ENCODE measurements around the gene PCDHGC4. TPM values are rescaled to one million over a fixed set of nuclear protein-coding genes. Genes with fewer than 3 reads are reported as not detected.

The PCDHGC4 gene
- total RNA-seq, 1 donor from 2014 or later, result not detected

GRCh38 chr5:141511771-141512325 is 27.0 kb downstream of the PCDHGC4 start:
- intact Hi-C loops (cut with micrococcal nuclease), result loop anchor here (1.0 to 5.0 kb wide), 6 partner anchors 37 to 192 kb away; partner anchors contain the start of genes PCDHGA10, PCDHGA11, PCDHGA4 and PCDHGB2
- peaks cover 31% of the 10 kb centered on the region for H3K4me1 Mint-ChIP-seq
- H3K9me3 Mint-ChIP-seq, result no peaks in the 10 kb centered on the region
- no peak for DNase-seq
- peaks cover 16% of the 10 kb centered on the region for H3K36me3 Mint-ChIP-seq (ENCODE audit: low read depth)
- no peak overlapping the region for H3K4me3 Mint-ChIP-seq
- H3K27ac Mint-ChIP-seq, result no peak overlapping the region
- no peaks in the 10 kb centered on the region for H3K27me3 Mint-ChIP-seq

GRCh38 chr5:141512390-141512910 is 27.6 kb downstream of the PCDHGC4 start:
- intact Hi-C loops (cut with micrococcal nuclease), result loop anchor here (1.0 to 5.0 kb wide), 6 partner anchors 38 to 192 kb away; partner anchors contain the start of genes PCDHGA10, PCDHGA11, PCDHGA4 and PCDHGB2
- Mint-ChIP-seq H3K27me3 (no peaks in the 10 kb centered on the region), H3K4me1 (peaks cover 31% of the 10 kb centered on the region)

GRCh38 chr5:141512911-141513626 is 28.2 kb downstream of the PCDHGC4 start:
- peak overlapping the region; percentile 89 for H3K27ac Mint-ChIP-seq
- H3K4me1 Mint-ChIP-seq, result peaks cover 31% of the 10 kb centered on the region
- DNase-seq, result peak; percentile 77
- peaks cover 22% of the 10 kb centered on the region for H3K36me3 Mint-ChIP-seq (ENCODE audit: low read depth)
- no peaks in the 10 kb centered on the region for H3K9me3 Mint-ChIP-seq
- intact Hi-C loops (cut with micrococcal nuclease), result loop anchor here (1.0 to 5.0 kb wide), 7 partner anchors 8 to 193 kb away; partner anchors contain the start of genes PCDHGA10, PCDHGA11, PCDHGA4 and PCDHGB2
- H3K4me3 Mint-ChIP-seq, result peak overlapping the region; percentile 84
- H3K27me3 Mint-ChIP-seq, result no peaks in the 10 kb centered on the region

More at GRCh38 chr5:141512390-141512910, 27.6 kb downstream of the PCDHGC4 start:
- Mint-ChIP-seq H3K36me3 (ENCODE audit: low read depth) (peaks cover 19% of the 10 kb centered on the region), H3K9me3 (no peaks in the 10 kb centered on the region), H3K27ac (peak overlapping the region; percentile 87), H3K4me3 (peak overlapping the region; percentile 84)
- DNase-seq, result peak; percentile 95

GRCh38 chr5:141513627-141514329 is 28.9 kb downstream of the PCDHGC4 start:
- Mint-ChIP-seq H3K27ac (peak overlapping the region; percentile 89), H3K4me3 (peak overlapping the region; percentile 84)

GRCh38 chr5:141514330-141515133 is 29.7 kb downstream of the PCDHGC4 start:
- intact Hi-C loops (cut with micrococcal nuclease), result loop anchor here (1.0 to 5.0 kb wide), 4 partner anchors 48 to 188 kb away; partner anchors contain the start of genes PCDHGA10, PCDHGA4 and PCDHGB2
- H3K27ac Mint-ChIP-seq, result peak overlapping the region; percentile 89

More at GRCh38 chr5:141513627-141514329, 28.9 kb downstream of the PCDHGC4 start:
- H3K9me3 Mint-ChIP-seq, result no peaks in the 10 kb centered on the region
- no peaks in the 10 kb centered on the region for H3K27me3 Mint-ChIP-seq
- peaks cover 29% of the 10 kb centered on the region for H3K4me1 Mint-ChIP-seq
- intact Hi-C loops (cut with micrococcal nuclease), result loop anchor here (1.0 to 5.0 kb wide), 7 partner anchors 8 to 187 kb away; partner anchors contain the start of genes PCDHGA10, PCDHGA11, PCDHGA4 and PCDHGB2
- H3K36me3 Mint-ChIP-seq (ENCODE audit: low read depth), result peaks cover 28% of the 10 kb centered on the region
- peak; percentile 77 for DNase-seq

GRCh38 chr5:141515141-141515540 is 30.3 kb downstream of the PCDHGC4 start:
- H3K9me3 Mint-ChIP-seq, result no peaks in the 10 kb centered on the region
- DNase-seq, result no peak
- H3K4me1 Mint-ChIP-seq, result peaks cover 25% of the 10 kb centered on the region
- intact Hi-C loops (cut with micrococcal nuclease), result no loop called here
- peaks cover 42% of the 10 kb centered on the region for H3K36me3 Mint-ChIP-seq (ENCODE audit: low read depth)
- no peak overlapping the region for H3K27ac Mint-ChIP-seq
- no peak overlapping the region for H3K4me3 Mint-ChIP-seq
- no peaks in the 10 kb centered on the region for H3K27me3 Mint-ChIP-seq

More at GRCh38 chr5:141514330-141515133, 29.7 kb downstream of the PCDHGC4 start:
- DNase-seq, result peak; percentile 66
- Mint-ChIP-seq H3K4me3 (peak overlapping the region; percentile 84), H3K36me3 (ENCODE audit: low read depth) (peaks cover 36% of the 10 kb centered on the region), H3K9me3 (no peaks in the 10 kb centered on the region), H3K27me3 (no peaks in the 10 kb centered on the region), H3K4me1 (peaks cover 25% of the 10 kb centered on the region)

- H3K36me3 Mint-ChIP-seq (ENCODE audit: low read depth), result peaks cover 50% of the 10 kb centered on the region
- H3K9me3 Mint-ChIP-seq, result no peaks in the 10 kb centered on the region
- DNase-seq, result no peak
- H3K4me3 Mint-ChIP-seq, result no peak overlapping the region
- intact Hi-C loops (cut with micrococcal nuclease), result no loop called here
- H3K27me3 Mint-ChIP-seq, result no peaks in the 10 kb centered on the region
- peak overlapping the region; percentile 29 for H3K27ac Mint-ChIP-seq
- peaks cover 30% of the 10 kb centered on the region for H3K4me1 Mint-ChIP-seq
These were observed 31.3 kb downstream of the PCDHGC4 start for GRCh38 chr5:141515946-141516671.

GRCh38 chr5:141516672-141517025 is 31.8 kb downstream of the PCDHGC4 start:
- intact Hi-C loops (cut with micrococcal nuclease), result no loop called here
- Mint-ChIP-seq H3K4me1 (peaks cover 34% of the 10 kb centered on the region), H3K27me3 (no peaks in the 10 kb centered on the region), H3K27ac (no peak overlapping the region), H3K9me3 (no peaks in the 10 kb centered on the region), H3K4me3 (no peak overlapping the region), H3K36me3 (ENCODE audit: low read depth) (peaks cover 53% of the 10 kb centered on the region)
- DNase-seq, result no peak

GRCh38 chr5:141517312-141517711 is 32.5 kb downstream of the PCDHGC4 start:
- Mint-ChIP-seq H3K36me3 (ENCODE audit: low read depth) (peaks cover 58% of the 10 kb centered on the region), H3K4me1 (peaks cover 38% of the 10 kb centered on the region)

GRCh38 chr5:141517880-141518617 is 33.2 kb downstream of the PCDHGC4 start:
- DNase-seq, result no peak

More at GRCh38 chr5:141517312-141517711, 32.5 kb downstream of the PCDHGC4 start:
- Mint-ChIP-seq H3K27ac (no peak overlapping the region), H3K27me3 (no peaks in the 10 kb centered on the region), H3K4me3 (no peak overlapping the region), H3K9me3 (no peaks in the 10 kb centered on the region)
- no peak for DNase-seq
- intact Hi-C loops (cut with micrococcal nuclease), result no loop called here

GRCh38 chr5:141518618-141519015 is 33.8 kb downstream of the PCDHGC4 start:
- Mint-ChIP-seq H3K9me3 (no peaks in the 10 kb centered on the region), H3K27me3 (no peaks in the 10 kb centered on the region), H3K4me3 (no peak overlapping the region), H3K27ac (no peak overlapping the region), H3K4me1 (peaks cover 35% of the 10 kb centered on the region), H3K36me3 (ENCODE audit: low read depth) (peaks cover 64% of the 10 kb centered on the region)
- no peak for DNase-seq
- intact Hi-C loops (cut with micrococcal nuclease), result no loop called here

More at GRCh38 chr5:141517880-141518617, 33.2 kb downstream of the PCDHGC4 start:
- H3K4me3 Mint-ChIP-seq, result no peak overlapping the region
- peaks cover 36% of the 10 kb centered on the region for H3K4me1 Mint-ChIP-seq
- no peak overlapping the region for H3K27ac Mint-ChIP-seq
- peaks cover 60% of the 10 kb centered on the region for H3K36me3 Mint-ChIP-seq (ENCODE audit: low read depth)
- H3K27me3 Mint-ChIP-seq, result no peaks in the 10 kb centered on the region
- intact Hi-C loops (cut with micrococcal nuclease), result no loop called here
- H3K9me3 Mint-ChIP-seq, result no peaks in the 10 kb centered on the region
